HG03469 (cell line): ENCODE results near the gene VCAM1.
A peak's percentile ranks its signal among the peaks of the same experiment; 100 is the strongest.
"Not testable (repeated sequence)": the region's sequence is repeated elsewhere in the genome, so short reads cannot be mapped to it uniquely, and the experiment has no call there.

Experiments
- ATAC-seq: cut with Tn5 transposase; IDR thresholded peaks from one replicate; pipeline ENCODE4 v1.9.1; 2021; ENCODE audit warnings: mild to moderate bottlenecking, moderate library complexity, moderate number of reproducible peaks; ENCODE audit not compliant: unreplicated experiment

The VCAM1 gene, protein sequence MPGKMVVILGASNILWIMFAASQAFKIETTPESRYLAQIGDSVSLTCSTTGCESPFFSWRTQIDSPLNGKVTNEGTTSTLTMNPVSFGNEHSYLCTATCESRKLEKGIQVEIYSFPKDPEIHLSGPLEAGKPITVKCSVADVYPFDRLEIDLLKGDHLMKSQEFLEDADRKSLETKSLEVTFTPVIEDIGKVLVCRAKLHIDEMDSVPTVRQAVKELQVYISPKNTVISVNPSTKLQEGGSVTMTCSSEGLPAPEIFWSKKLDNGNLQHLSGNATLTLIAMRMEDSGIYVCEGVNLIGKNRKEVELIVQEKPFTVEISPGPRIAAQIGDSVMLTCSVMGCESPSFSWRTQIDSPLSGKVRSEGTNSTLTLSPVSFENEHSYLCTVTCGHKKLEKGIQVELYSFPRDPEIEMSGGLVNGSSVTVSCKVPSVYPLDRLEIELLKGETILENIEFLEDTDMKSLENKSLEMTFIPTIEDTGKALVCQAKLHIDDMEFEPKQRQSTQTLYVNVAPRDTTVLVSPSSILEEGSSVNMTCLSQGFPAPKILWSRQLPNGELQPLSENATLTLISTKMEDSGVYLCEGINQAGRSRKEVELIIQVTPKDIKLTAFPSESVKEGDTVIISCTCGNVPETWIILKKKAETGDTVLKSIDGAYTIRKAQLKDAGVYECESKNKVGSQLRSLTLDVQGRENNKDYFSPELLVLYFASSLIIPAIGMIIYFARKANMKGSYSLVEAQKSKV

DNA sequence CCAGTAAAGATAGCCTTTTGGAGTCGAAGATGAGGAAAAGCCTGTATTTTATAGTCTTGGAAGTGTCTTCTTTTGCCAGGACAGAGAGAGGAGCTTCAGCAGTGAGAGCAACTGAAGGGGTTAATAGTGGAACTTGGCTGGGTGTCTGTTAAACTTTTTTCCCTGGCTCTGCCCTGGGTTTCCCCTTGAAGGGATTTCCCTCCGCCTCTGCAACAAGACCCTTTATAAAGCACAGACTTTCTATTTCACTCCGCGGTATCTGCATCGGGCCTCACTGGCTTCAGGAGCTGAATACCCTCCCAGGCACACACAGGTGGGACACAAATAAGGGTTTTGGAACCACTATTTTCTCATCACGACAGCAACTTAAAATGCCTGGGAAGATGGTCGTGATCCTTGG is at the start of gene VCAM1:
VCAM1 (plus strand) TSS at position 253 of the 400 bp plus-strand sequence; CDS start at position 372, 119 bp downstream.
- ATAC-seq = peak; percentile 40

DNA sequence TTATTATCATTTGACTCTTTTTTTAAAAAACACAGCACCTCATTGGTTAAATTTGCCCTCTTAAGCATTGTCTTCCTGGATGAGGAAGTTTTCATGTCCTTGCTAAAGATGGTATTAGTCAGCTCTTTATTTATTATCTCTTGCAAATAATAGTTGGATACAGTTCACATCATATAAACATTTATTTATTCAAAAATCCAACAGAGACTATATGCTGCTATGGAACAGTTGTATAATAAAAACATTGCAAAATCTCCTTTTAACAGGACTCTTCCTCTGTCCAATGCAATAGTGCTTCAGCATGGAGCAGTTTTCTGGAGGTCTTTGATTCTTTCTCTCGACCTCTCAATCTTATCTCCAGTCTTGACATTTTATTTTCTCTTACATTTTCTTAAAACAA is 49.5 kb upstream of the VCAM1 start:
- no peak for ATAC-seq

DNA sequence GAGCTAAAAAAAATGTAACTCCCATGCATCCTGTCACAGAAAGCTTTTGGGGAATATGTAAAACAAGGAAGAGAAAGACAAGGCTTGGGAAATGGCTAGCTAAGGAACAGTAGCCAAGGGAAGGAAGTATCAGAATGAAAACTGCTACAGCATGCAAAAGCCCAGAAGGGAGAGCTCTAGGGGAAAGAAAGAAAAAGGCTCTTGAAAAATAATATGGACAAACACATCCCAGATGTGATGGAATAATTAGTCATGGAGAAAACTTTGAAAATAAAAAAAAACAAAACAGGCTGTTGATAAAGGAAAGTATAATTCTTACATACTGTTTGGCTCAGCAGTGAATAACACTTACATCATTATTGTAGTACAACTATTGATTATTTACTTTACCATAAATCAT is 47.9 kb upstream of the VCAM1 start:
- no peak for ATAC-seq

DNA sequence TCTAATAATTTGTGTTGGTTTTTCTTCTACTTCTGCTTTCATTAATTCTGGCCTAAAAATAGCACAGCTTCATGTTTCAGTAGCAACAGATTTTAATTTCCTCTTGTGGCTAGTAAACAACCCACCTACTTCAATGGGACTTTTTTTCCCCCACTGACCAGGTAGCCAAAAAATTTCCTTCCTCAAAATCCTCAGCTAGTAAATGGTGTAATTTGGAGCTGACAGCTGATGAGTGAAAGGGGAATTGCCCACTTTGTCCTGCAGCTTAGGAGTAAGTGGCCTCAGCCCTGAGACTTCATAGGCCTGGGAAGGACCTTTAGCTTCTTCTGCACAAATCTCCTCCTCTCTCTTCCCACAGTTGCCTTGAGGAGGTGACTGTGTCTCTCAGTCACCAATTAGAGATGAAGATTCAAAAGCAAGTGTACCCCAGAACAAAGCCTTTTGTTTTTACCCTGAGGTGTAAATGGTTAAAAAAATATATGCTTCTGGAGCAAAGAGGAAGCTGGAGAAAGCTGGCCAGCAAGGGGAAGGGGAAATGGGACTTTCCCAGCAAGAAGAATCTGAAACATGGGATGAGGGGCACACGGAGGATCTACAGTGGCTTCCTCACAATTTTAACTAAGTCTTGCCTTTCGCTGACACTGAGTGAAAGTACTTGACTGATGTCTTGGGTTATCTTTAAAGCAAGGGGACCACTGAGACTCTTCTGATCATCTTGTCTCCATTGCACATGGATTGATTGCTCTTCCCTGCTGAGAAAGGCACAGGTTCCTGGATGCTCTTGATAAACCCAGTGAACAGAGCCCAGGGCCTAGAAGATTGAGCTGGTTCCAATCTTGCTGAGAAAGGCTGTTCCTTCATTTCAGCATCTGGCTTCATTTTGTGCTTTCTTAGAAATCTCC is 35.8 kb upstream of the VCAM1 start:
- ATAC-seq = no peak

DNA sequence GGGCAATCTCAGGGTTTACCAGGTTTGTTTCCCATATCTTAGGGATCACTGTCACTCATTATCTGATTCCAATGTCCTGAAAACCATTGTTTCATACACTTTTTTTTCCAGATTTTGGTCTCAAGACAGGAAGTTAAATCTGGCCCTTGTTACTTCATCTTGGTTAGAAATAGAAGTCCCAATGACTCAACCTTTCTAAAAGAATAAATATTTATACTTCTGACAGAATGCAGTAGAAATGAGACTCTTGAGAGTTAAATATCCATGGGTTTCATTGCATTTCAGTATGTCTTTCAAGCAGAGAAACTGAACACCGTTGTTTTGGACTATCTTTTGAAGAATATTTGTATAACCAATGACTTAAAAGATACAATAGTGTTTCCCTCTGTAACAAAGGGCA is 19.8 kb upstream of the VCAM1 start:
- no peak for ATAC-seq

DNA sequence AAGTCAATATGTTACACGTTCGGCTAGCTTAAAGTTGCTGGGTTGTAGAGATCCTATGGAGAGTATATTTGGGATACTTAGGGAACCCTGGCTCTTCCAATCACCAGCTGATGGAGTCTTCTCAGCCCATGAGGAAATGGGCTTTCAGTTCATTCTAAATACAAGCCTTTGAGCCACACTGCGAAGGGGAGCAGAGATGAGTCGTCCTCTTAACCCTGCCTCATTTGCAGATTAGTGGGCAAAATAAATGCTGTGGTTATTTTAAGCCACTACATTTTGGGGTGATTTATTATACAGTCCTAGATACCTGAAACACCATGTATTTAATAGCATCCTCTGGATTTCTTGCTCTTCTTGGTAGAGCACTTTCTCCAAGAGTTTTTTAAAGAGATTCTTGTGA is 19.0 kb upstream of the VCAM1 start:
- no peak for ATAC-seq

DNA sequence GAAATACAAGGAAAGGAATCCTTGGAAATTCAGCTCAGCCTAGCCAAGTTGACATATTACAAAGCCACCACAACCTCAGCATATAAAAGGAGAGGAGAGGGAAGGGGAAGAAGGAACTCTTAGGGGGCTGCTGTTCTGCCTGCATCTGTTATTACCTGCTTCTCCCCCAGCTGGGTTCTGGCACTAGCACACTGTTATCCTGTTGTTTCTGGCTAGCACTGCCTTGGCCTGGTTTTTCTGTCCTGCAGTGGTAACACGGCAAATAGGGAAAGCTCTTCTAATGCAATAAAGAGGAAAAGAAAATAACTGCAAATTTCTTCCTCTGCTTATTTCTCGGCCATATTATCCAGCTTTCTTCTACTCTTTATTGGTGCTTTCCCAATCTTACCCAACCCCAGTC is 16.5 kb upstream of the VCAM1 start:
- no peak for ATAC-seq

DNA sequence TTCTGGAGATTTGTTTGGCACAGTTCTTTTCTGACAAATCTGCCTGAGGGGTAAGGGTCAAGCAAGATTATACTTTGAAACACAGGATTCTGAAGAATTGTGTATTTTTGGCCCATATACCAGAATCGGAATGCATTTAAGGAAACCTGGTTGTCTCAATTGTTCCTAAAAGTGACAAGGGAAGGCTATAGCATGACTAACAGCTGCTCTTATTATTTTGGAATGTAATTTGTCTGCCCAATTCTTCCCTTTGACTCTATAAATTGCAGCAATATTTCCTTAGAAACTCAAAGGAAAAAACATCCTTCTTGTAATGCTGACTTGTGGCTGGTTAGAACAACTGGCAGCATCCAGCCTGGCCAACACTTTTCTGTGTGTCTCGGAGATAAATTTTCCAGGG is 15.8 kb upstream of the VCAM1 start:
- ATAC-seq = no peak

DNA sequence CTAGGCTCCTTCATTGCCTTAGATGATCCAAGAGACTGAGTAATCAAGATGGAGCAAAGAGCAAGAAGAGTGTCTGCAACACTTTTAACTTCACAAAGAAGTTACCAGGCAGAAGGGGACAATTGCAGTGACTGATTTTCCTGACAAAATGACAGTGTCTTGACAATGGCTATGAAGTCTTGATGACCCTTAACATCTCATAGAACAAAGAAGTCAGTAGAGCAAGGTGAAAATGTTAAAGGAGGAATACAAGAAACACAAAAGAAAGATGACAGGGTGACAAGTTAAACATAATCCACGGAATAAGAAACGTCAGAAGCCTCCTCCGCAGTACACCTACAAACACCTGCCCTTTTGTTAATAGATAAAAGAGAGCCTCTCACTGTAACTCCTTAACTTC is 15.1 kb upstream of the VCAM1 start:
- no peak for ATAC-seq

DNA sequence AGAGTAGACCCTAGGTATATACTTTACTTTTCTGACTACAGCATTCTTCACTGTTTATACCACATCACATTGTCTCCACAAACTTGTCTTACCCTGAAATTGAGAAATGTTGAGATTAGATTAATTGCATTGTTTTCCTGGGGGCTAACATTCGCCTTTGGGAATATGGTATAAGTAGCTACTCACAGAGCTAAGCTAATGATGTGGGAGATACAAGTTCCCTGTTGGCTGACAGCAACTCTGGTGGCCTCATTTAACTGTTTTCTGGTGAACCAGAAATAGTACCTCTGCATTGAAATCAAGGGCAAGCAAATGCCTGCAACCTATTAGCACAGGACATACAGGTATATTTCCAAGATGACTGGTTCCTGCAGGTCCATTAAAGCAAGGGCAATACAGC is 13.2 kb upstream of the VCAM1 start:
- ATAC-seq = no peak

DNA sequence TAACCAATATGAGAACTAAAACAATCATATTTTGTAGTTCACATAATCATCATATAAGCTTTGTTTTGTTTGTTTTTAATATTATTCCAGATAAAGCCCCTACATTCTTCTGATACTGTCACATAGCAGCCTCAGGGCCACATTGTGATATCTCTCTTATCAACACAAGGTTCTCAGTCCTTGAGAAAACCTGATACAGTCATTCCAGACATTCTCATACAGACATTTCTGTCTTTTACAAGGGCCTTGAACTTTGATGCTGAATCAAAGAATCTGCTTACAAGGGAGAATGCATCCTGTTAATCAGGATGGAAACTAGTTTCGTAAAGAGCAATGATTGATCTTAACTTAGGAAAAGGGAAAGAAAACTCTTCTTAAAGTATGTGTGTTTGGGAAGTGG is 12.7 kb upstream of the VCAM1 start:
- ATAC-seq = no peak

DNA sequence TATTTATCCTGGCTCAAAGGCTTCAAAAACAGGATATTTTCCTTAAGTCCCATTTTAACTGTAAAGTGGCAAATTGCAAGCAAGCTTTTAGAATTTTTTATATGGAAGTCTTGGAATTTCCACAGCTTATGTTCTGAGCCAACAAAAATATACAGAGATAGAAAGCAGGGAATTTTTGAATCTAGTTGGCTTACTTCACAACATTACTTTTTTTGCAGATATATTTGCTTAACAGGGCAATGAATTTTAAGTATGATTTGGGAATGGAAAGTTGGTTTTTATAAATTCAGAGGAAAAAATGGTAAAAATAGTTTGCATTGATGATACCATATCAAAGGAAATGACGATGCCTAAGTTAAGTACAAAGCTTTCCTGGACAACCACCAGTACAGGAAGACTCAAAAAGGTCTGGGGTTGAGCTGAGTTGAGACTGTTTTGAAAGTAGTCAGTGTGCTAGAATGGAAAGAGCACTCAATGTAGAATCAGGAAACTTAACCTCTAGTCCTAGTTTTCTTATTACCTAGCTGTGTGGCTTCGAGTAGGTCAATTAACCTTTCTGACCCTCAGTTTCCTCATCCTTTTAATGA is 11.0 kb upstream of the VCAM1 start:
- no peak for ATAC-seq

DNA sequence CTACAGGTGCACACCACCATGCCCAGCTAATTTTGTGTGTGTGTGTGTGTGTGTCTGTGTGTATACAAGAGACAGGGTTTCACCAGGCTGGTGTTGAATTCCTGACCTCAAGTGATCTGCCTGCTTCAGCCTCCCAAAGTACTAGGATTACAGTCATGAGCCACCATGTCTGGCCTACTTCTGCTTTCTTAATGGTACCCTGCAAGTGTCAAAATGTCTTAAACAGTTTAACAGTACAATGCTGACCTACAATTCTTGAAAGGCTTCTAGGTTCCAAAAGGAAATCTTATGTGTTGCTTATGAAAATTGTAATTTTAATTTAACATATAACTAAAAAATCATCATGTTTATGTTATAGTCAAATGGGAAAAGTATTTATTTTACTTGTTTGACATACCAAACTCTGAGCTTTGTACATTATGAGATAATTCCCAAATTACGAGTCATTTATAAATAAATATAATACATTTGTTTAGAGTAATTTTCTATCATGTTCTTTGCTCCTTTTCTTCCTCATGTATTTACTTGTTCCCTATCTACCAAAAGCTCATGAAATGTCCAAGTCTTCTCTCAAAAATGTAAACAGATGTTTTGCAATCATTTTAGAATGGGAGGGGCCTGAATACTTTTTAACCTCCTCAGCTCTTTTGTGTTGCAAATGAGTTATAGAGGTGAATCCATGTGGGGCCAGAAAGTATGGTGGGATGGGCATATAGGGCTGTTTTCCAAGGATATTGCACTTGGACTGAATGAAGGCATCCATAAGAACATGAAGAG is 8.4 kb upstream of the VCAM1 start:
- no peak for ATAC-seq

DNA sequence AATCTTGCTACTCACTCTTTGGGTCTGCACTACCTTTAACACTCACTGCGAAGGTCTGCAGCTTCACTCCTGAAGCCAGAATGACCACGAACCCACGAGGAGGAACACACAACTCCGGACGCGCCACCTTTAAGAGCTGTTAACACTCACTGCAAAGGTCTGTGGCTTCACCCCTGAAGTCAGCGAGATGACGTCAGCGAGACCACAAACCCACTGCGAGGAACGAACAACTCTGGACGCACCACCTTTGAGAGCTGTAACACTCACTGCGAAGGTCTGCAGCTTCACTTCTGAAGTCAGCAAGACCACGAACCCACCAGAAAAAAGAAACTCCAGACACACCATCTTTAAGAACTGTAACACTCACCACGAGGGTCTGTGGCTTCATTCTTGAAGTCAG is 6.5 kb upstream of the VCAM1 start:
- ATAC-seq = not testable (repeated sequence)

DNA sequence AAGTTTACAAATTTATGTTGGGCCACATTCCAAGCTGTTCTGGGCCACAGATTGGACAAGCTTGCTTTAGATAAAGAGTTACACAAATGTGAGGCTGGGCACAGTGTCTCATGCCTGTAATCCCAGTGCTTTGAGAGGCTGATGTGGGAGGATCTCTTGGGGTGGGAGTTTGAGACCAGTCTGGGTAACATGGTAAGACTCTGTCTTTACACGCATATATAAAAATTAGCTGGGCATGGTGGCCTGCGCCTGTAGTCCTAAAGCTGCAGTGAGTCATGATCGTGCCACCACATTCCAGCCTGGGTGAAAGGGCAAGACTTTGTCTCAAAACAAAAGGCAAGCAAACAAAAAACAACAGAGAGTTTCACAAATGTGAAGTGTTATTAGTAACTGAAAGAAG is 5.9 kb upstream of the VCAM1 start:
- no peak for ATAC-seq

DNA sequence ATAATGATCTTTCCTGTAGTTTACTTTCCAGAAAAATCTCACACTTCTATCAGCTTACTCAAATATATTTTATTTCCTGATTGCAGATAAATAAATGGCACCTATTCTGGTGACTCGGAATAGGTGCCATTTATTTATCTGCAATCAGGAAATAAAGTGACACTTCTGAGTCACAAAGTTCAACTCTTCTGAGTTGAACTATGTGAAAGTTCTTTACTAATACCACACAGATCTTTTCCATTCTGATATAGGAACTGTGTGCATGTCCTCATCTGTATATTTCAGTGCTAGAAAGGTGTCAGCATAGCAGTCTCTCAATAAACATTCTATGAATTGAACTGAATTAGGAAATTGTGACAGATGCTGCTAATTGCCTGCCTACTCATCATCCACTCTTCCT is 4.9 kb upstream of the VCAM1 start:
- ATAC-seq = no peak

DNA sequence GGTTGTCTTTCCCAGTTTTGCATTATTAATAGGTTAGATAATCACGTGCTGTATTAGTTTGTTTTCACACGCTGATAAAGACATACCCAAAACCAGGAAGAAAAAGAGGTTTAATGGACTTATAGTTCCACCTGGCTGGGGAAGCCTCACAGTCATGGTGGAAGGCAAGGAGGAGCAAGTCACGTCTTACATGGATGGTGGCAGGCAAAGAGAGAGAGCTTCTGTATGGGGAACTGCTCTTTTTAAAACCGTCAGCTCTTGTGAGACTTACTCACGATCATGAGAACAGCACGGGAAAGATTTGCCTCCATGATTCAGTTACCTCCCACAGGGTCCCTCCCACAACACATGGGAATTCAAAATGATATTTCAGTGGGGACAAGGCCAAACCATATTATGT is 2.3 kb upstream of the VCAM1 start:
- no peak for ATAC-seq

DNA sequence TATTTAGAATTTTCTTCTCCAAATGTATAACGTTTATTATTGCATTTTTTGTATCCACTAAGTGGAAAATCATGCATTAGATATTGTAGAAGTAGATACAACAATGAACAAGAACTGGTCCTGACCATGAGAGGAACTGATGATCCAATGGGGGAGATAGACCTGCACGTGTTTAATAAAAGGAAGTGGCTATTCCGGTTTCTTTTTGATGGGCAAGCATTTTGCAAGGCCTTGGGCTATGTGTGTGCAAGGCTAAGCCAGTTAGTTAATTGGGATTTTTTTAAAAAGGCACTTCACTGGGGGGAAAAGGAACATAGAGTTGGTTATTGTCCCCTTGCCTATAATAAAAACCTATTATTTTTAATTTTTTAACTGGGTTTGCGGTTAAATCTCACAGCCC is 961 bp upstream of the VCAM1 start:
- no peak for ATAC-seq

DNA sequence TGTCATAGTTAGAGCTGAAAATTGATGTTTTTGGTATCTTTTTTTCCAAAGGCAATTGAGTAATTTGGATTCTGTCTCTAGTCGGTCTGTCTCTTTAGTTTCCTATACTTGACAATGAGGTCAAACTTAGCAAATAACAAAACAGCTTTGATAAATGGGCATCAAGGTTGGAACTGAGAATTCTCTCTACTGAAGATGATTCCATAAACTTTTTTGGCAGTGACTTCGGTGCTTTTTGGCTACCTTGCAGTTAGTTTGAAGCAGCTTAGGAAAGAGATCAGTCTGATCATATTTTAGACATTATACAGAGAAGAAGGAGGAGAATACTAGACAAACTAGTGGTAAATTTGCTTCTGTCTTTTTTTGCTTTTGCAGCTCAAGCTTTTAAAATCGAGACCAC is 559 bp downstream of the VCAM1 start:
- ATAC-seq = no peak

DNA sequence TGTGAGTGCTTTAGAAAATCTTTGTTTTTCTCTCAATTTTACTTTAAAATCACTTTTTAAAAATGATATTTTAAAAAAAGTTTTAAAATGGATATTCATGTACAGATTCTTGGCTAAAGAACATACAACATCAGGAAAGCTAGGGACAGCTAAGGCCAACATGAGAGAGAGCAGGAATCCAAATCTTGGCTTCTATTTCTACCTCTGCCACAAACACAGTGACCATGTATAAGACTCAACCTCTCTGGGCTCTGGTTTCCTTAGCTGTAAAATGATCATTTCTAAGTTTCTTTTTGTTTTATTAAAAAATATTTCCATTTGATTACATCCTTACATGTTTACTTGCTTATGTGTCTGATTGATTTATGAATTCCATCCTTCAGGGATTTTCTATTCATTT is 1.2 kb downstream of the VCAM1 start:
- no peak for ATAC-seq
